SU-DHL-6 (cell line): ENCODE results near the gene TLL2.

Experiments
- H2AFZ ChIP-seq: fragments of 200-600 bp; sonication (generic); 2 replicates; pipeline ENCODE4 v1.6.1; 2014; ENCODE audit warnings: low read depth, mild to moderate bottlenecking, moderate library complexity, mixed read lengths, antibody characterized with exemption, low read length; ENCODE audit not compliant: severe bottlenecking
- H3F3A ChIP-seq: fragments of 200-600 bp; shearing (Covaris generic); 2 replicates; pipeline ENCODE4 v1.6.0; 2016; ENCODE audit warnings: antibody characterized with exemption, mild to moderate bottlenecking; ENCODE audit not compliant: insufficient read depth
- H3K27ac ChIP-seq: fragments of 200-600 bp; sonication (generic); 2 replicates; pipeline ENCODE4 v1.5.1; 2016; ENCODE audit warnings: low read depth, mild to moderate bottlenecking, low read length, moderate library complexity, mixed read lengths
- H3K27me3 ChIP-seq: fragments of 200-600 bp; sonication (generic), shearing (Covaris generic); 2 replicates; pipeline ENCODE4 v1.6.0; 2014; ENCODE audit warnings: mild to moderate bottlenecking, low read length
- H3K36me3 ChIP-seq: fragments of 200-600 bp; sonication (generic); 2 replicates; pipeline ENCODE4 v1.6.1; 2014; ENCODE audit warnings: mild to moderate bottlenecking, low read length, mixed read lengths
- H3K4me2 ChIP-seq: fragments of 300-600, 200-600 bp; shearing (Covaris generic), sonication (generic); 2 replicates; pipeline ENCODE4 v1.6.0; 2014; ENCODE audit warnings: low read length, low read depth, mild to moderate bottlenecking; ENCODE audit not compliant: poor library complexity, severe bottlenecking
- H3K4me3 ChIP-seq: fragments of 200-600 bp; sonication (generic); 2 replicates; pipeline ENCODE4 v1.5.1; 2014; ENCODE audit warnings: antibody characterized with exemption, low read length, mild to moderate bottlenecking, mixed read lengths; ENCODE audit not compliant: insufficient read depth, poor library complexity, severe bottlenecking
- H3K79me2 ChIP-seq: fragments of 200-600 bp; sonication (generic); 2 replicates; pipeline ENCODE4 v1.6.1; 2014; ENCODE audit warnings: mild to moderate bottlenecking, low read length, moderate library complexity; ENCODE audit not compliant: insufficient read depth
- H3K9ac ChIP-seq: fragments of 200-600 bp; sonication (generic); 2 replicates; pipeline ENCODE4 v1.7.0; 2014; ENCODE audit warnings: mild to moderate bottlenecking, low read length
- H3K9me2 ChIP-seq: fragments of 200-600 bp; sonication (generic); replicated peaks from 2 replicates; pipeline ENCODE4 v1.6.1; 2014; ENCODE audit warnings: low read length; ENCODE audit not compliant: insufficient read depth
- H3K9me3 ChIP-seq: fragments of 200-600 bp; sonication (generic); 2 replicates; pipeline ENCODE4 v1.6.1; 2014; ENCODE audit warnings: low read length, mixed read lengths; ENCODE audit not compliant: insufficient read depth
- H4K20me1 ChIP-seq: fragments of 200-600 bp; sonication (generic); 2 replicates; pipeline ENCODE4 v1.6.1; 2014; ENCODE audit warnings: low read depth, mild to moderate bottlenecking, antibody characterized with exemption, low read length, moderate library complexity, mixed read lengths
- CTCF ChIP-seq: fragments of 200-600 bp; sonication (generic); IDR thresholded peaks from one replicate; pipeline ENCODE4 v1.5.1; 2017; ENCODE audit warnings: antibody characterized with exemption, mild to moderate bottlenecking, low read length, moderate library complexity; ENCODE audit not compliant: insufficient read depth, poor library complexity, severe bottlenecking
- EZH2phosphoT487 ChIP-seq: fragments of 200-600 bp; sonication (generic), shearing (Covaris generic); conservative IDR thresholded peaks from 2 replicates; pipeline ENCODE4 v1.6.1; 2018; ENCODE audit warnings: mild to moderate bottlenecking, antibody characterized with exemption, low read length, moderate library complexity, mixed read lengths

TLL2 gene

GRCh38 chr10:96384506-96384905 lies 129.2 kb downstream of the TLL2 start:
- Histone ChIP-seq H3K9ac (no peak overlapping the region), H3K4me3 (no peak overlapping the region), H4K20me1 (no peaks in the 10 kb centered on the region), H3K27ac (no peak overlapping the region), H3K9me2 (no peaks in the 10 kb centered on the region), H3K36me3 (no peaks in the 10 kb centered on the region), H3K27me3 (no peaks in the 10 kb centered on the region; the same call in 1 of the 2 replicates), H2AFZ (no peak overlapping the region), H3K9me3 (no peaks in the 10 kb centered on the region), H3F3A (no peaks in the 10 kb centered on the region), H3K79me2 (no peaks in the 10 kb centered on the region), H3K4me2 (no peak overlapping the region)
- TF ChIP-seq CTCF: no peak
- TF ChIP-seq EZH2phosphoT487: no peak

- Histone ChIP-seq H3K79me2 (no peaks in the 10 kb centered on the region), H3K27ac (no peak overlapping the region), H3K27me3 (no peaks in the 10 kb centered on the region; the same call in 1 of the 2 replicates), H3F3A (no peaks in the 10 kb centered on the region), H4K20me1 (no peaks in the 10 kb centered on the region), H3K9ac (no peak overlapping the region), H3K36me3 (no peaks in the 10 kb centered on the region), H3K9me3 (no peaks in the 10 kb centered on the region), H2AFZ (no peak overlapping the region), H3K9me2 (no peaks in the 10 kb centered on the region), H3K4me3 (no peak overlapping the region), H3K4me2 (no peak overlapping the region)
- TF ChIP-seq EZH2phosphoT487 (no peak), CTCF (no peak)
Measured at GRCh38 chr10:96380821-96381220, 132.9 kb downstream of the TLL2 start.

- Histone ChIP-seq H3K4me2 (no peak overlapping the region), H3K27ac (no peak overlapping the region), H3K4me3 (no peak overlapping the region), H3K9me3 (no peaks in the 10 kb centered on the region), H3K36me3 (no peaks in the 10 kb centered on the region), H3K27me3 (no peaks in the 10 kb centered on the region; the same call in 1 of the 2 replicates), H2AFZ (no peak overlapping the region), H3K9ac (no peak overlapping the region), H3K9me2 (no peaks in the 10 kb centered on the region), H4K20me1 (no peaks in the 10 kb centered on the region), H3K79me2 (no peaks in the 10 kb centered on the region), H3F3A (no peaks in the 10 kb centered on the region)
- TF ChIP-seq CTCF (no peak), EZH2phosphoT487 (no peak)
Measured at GRCh38 chr10:96379758-96380157, 134.0 kb downstream of the TLL2 start.

DNA sequence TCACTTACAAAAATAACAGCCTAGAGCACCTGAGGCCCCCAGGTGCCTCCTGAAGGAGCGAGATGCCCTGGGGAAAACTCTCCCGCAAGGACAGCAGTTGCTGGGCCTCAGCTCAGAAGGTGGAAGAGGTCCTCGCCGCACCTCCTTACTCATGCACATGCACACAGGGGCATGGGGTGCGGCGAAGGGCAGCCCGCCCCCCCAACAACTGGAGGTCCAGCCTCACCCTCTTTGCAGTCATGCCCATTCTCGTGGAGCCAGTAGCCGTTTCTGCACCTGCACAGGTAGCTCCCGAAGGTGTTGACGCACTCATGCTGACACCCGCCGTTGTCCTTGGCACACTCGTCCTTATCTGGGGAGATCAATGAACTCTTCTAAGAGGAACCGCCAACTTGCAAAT lies 135.0 kb downstream of the TLL2 start:
- H3F3A ChIP-seq: no peaks in the 10 kb centered on the region
- H3K9me2 ChIP-seq: no peaks in the 10 kb centered on the region
- no peaks in the 10 kb centered on the region for H4K20me1 ChIP-seq
- H3K79me2 ChIP-seq: no peaks in the 10 kb centered on the region
- H3K27ac ChIP-seq: no peak overlapping the region
- H3K4me2 ChIP-seq: no peak overlapping the region
- H3K9ac ChIP-seq: no peak overlapping the region
- H3K27me3 ChIP-seq: no peaks in the 10 kb centered on the region; the same call in 1 of the 2 replicates
- no peaks in the 10 kb centered on the region for H3K36me3 ChIP-seq
- no peak overlapping the region for H3K4me3 ChIP-seq
- no peaks in the 10 kb centered on the region for H3K9me3 ChIP-seq
- no peak overlapping the region for H2AFZ ChIP-seq
- TF ChIP-seq EZH2phosphoT487 (no peak), CTCF (no peak)
